HepG2 (cell line): ENCODE results near the gene COPZ2. TPM values are rescaled to one million over a fixed set of nuclear protein-coding genes. Genes with fewer than 3 reads are reported as not detected.

Source experiments
- CBX2 ChIP-seq, 2 experiments: fragments of 200-600 bp in 1 of 2; sonication (generic); formaldehyde crosslinking in 1 of 2; IDR thresholded peaks; 2 replicates each; pipeline versions ENCODE4 v1.7.0 to v1.8.1; 2018 to 2022; ENCODE audit warnings: low read depth in 2 of 2, low read length in 1 of 2, mild to moderate bottlenecking in 1 of 2, missing genetic modification reagents in 1 of 2
- FOXP1 ChIP-seq, 2 experiments: fragments of 450-650 bp in 1 of 2; IDR thresholded peaks; 2 replicates each; pipeline ENCODE4 v1.6.1; 2017 to 2018; ENCODE audit warnings: antibody characterized with exemption in 1 of 2
- HNF4A ChIP-seq: sonication (generic); formaldehyde crosslinking; IDR thresholded peaks from 2 replicates; pipeline ENCODE4 v1.4.0; 2020; ENCODE audit warnings: missing genetic modification reagents
- ISL2 ChIP-seq: sonication (generic); formaldehyde crosslinking; IDR thresholded peaks from 2 replicates; pipeline ENCODE4 v1.5.0; 2020; ENCODE audit warnings: missing genetic modification reagents
- LBX2 ChIP-seq: sonication (generic); formaldehyde crosslinking; IDR thresholded peaks from 2 replicates; pipeline ENCODE4 v1.5.0; 2020; ENCODE audit warnings: missing genetic modification reagents, mild to moderate bottlenecking, borderline replicate concordance
- LCORL ChIP-seq, 2 experiments: fragments of 450-650 bp in 1 of 2; sonication (generic) in 1 of 2; formaldehyde crosslinking in 1 of 2; IDR thresholded peaks; 2 replicates each; pipeline versions ENCODE4 v1.5.0 to v1.6.1; 2017 to 2020; ENCODE audit warnings: antibody characterized with exemption in 1 of 2, missing genetic modification reagents in 1 of 2
- MEF2D ChIP-seq: sonication (generic); formaldehyde crosslinking; IDR thresholded peaks from 2 replicates; pipeline ENCODE4 v1.5.1; 2020; ENCODE audit warnings: mild to moderate bottlenecking, missing genetic modification reagents
- MEIS1 ChIP-seq: sonication (generic); formaldehyde crosslinking; IDR thresholded peaks from 2 replicates; pipeline ENCODE4 v1.9.0; 2021; ENCODE audit warnings: mild to moderate bottlenecking, missing genetic modification reagents, moderate library complexity, borderline replicate concordance
- MXD4 ChIP-seq: IDR thresholded peaks from 2 replicates; pipeline ENCODE4 v1.6.1; 2016; ENCODE audit warnings: mild to moderate bottlenecking, missing biosample characterization, missing genetic modification reagents
- NCOA2 ChIP-seq: sonication (generic); formaldehyde crosslinking; IDR thresholded peaks from 2 replicates; pipeline ENCODE4 v1.8.0; 2022; ENCODE audit warnings: inconsistent platforms
- PHF8 ChIP-seq: sonication (generic); formaldehyde crosslinking; IDR thresholded peaks from 2 replicates; pipeline ENCODE4 v1.5.0; 2020; ENCODE audit warnings: missing genetic modification reagents
- RFX3 ChIP-seq: IDR thresholded peaks from 2 replicates; pipeline ENCODE4 v1.6.1; 2016; ENCODE audit warnings: missing biosample characterization, missing genetic modification reagents
- SALL1 ChIP-seq: sonication (generic); formaldehyde crosslinking; IDR thresholded peaks from 2 replicates; pipeline ENCODE4 v1.8.0; 2022; ENCODE audit warnings: mild to moderate bottlenecking, missing genetic modification reagents
- SNAPC2 ChIP-seq: sonication (generic); formaldehyde crosslinking; IDR thresholded peaks from 2 replicates; pipeline ENCODE4 v1.8.1; 2022; ENCODE audit warnings: mild to moderate bottlenecking, missing genetic modification reagents
- SOX13 ChIP-seq, 3 experiments: fragments of 450-650 bp in 1 of 3; sonication (generic) in 1 of 3; formaldehyde crosslinking in 1 of 3; IDR thresholded peaks in 2 of 3; conservative IDR thresholded peaks in 1 of 3; 2 replicates each; pipeline versions ENCODE4 v1.5.0 to v1.6.1; 2016 to 2020; ENCODE audit warnings: antibody characterized with exemption in 1 of 3, mild to moderate bottlenecking in 1 of 3, missing compliant biosample characterization in 1 of 3, missing genetic modification reagents in 1 of 3, moderate library complexity in 1 of 3
- TAF15 ChIP-seq: fragments of 200-400 bp; formaldehyde crosslinking; IDR thresholded peaks from one replicate; pipeline ENCODE4 v1.6.1; 2018; ENCODE audit warnings: mild to moderate bottlenecking, low read depth, low read length; ENCODE audit not compliant: poor library complexity, severe bottlenecking
- TGIF2 ChIP-seq: IDR thresholded peaks from 2 replicates; pipeline ENCODE4 v1.6.1; 2016; ENCODE audit warnings: control low read depth, missing compliant biosample characterization
- ZFP41 ChIP-seq: sonication (generic); formaldehyde crosslinking; IDR thresholded peaks from 2 replicates; pipeline ENCODE4 v1.4.0; 2020; ENCODE audit warnings: mild to moderate bottlenecking, missing genetic modification reagents, borderline replicate concordance
- ZMYM3 ChIP-seq: sonication (generic); formaldehyde crosslinking; IDR thresholded peaks from 2 replicates; pipeline ENCODE4 v1.5.1; 2020; ENCODE audit warnings: mild to moderate bottlenecking, missing genetic modification reagents
- ZNF142 ChIP-seq: sonication (generic); formaldehyde crosslinking; IDR thresholded peaks from 2 replicates; pipeline ENCODE4 v1.4.0; 2020; ENCODE audit warnings: missing genetic modification reagents
- ZNF225 ChIP-seq: sonication (generic); formaldehyde crosslinking; IDR thresholded peaks from 2 replicates; pipeline ENCODE4 v1.4.0; 2020; ENCODE audit warnings: mild to moderate bottlenecking, missing genetic modification reagents
- polyA plus RNA-seq, 8 experiments: library from polyadenylated mRNA; depleted of rRNA in 3 of 8; stranded (reverse) in 7 of 8; unstranded in 1 of 8; fragments of >200 nt; fragmentation: Illumina TruSeq in 4 of 8; extraction: Trizol in 4 of 8; gene quantifications; 2 replicates each; pipeline versions ENCODE4 v1.2.1 to v1.2.3, GENCODE V29; 2011 to 2016; ENCODE audit warnings: low read depth in 4 of 8, missing spikeins in 1 of 8, mixed read lengths in 1 of 8; ENCODE audit not compliant: insufficient read depth in 1 of 8
- total RNA-seq, 5 experiments: library from RNA; depleted of rRNA; stranded (reverse); fragments of >200 nt; fragmentation: Illumina TruSeq; extraction: Trizol; gene quantifications; 2 replicates each; pipeline ENCODE4 v1.2.3, GENCODE V29; 2016; ENCODE audit warnings: low read depth in 1 of 5

The COPZ2 gene
- total and polyA plus RNA-seq, 2 of the 13 experiments (the other 11 are each of a cell fraction or from before 2014, with no cell fraction given): 0.61 to 1.5 TPM

- TF ChIP-seq FOXP1 (IDR thresholded peaks at IDR 0.05) (peak; percentile 58), FOXP1 (CRISPR knock-in tag; IDR thresholded peaks at IDR 0.05) (peak; percentile 90), RFX3 (CRISPR knock-in tag) (peak; percentile 55), NCOA2 (CRISPR knock-in tag) (0 out of 2 replicates have a peak, but pooled peaks have one; percentile 15), LBX2 (CRISPR knock-in tag) (no peak), MEF2D (CRISPR knock-in tag) (peak; percentile 22; the same call in 1 of the 2 replicates), CBX2 (IDR thresholded peaks at IDR 0.05; ENCODE audit: low read depth, low read length) (no peak), CBX2 (CRISPR knock-in tag; IDR thresholded peaks at IDR 0.05; ENCODE audit: low read depth) (no peak), ZNF225 (CRISPR knock-in tag) (no peak), ZMYM3 (CRISPR knock-in tag) (peak; percentile 24; the same call in 1 of the 2 replicates), TGIF2 (CRISPR knock-in tag) (0 out of 2 replicates have a peak, but pooled peaks have one; percentile 62), ZNF142 (CRISPR knock-in tag) (no peak), LCORL (IDR thresholded peaks at IDR 0.05) (no peak), LCORL (CRISPR knock-in tag; IDR thresholded peaks at IDR 0.05) (peak; percentile 77), SALL1 (peak; percentile 51; the same call in 1 of the 2 replicates), PHF8 (no peak), MXD4 (peak; percentile 54; the same call in 1 of the 2 replicates), SNAPC2 (CRISPR knock-in tag) (peak; percentile 64; the same call in 1 of the 2 replicates), SOX13 (IDR thresholded peaks at IDR 0.05) (0 out of 2 replicates have a peak, but pooled peaks have one; percentile 17), SOX13 (CRISPR knock-in tag; conservative IDR thresholded peaks at IDR 0.05 in 1 of 2, IDR thresholded peaks at IDR 0.05 in 1 of 2) (peak in 1 of 2 experiments; percentile 48; a peak in 1 of 4 replicates), MEIS1 (CRISPR knock-in tag) (no peak), ZFP41 (CRISPR knock-in tag) (peak; percentile 54; the same call in 1 of the 2 replicates), HNF4A (CRISPR knock-in tag) (peak; percentile 55), ISL2 (CRISPR knock-in tag) (0 out of 2 replicates have a peak, but pooled peaks have one; percentile 11), TAF15 (no peak)
Measured at GRCh38 chr17:48051706-48052486, 14.3 kb upstream of the COPZ2 start (continued).
